ENCODE data around the gene NMNAT3.

NMNAT3 gene

GRCh38 chr3:139519998-139520737, 157.6 kb downstream of the NMNAT3 start:
- no peak for DNase-seq (ENCODE audit: low spot score)

- DNase-seq (ENCODE audit: low spot score): no peak
Measured at GRCh38 chr3:139518926-139519842, 158.6 kb downstream of the NMNAT3 start.

- DNase-seq (ENCODE audit: low spot score): no peak
Measured at GRCh38 chr3:139518306-139518705, 159.5 kb downstream of the NMNAT3 start.

- no peak for DNase-seq (ENCODE audit: low spot score)
Measured at GRCh38 chr3:139517321-139518065, 160.3 kb downstream of the NMNAT3 start.

GRCh38 chr3:139514741-139515140, 163.0 kb downstream of the NMNAT3 start:
- no peak for DNase-seq (ENCODE audit: low spot score)

All from cerebellar cortex (tissue), 1 donor.